ENCODE results near the gene ATF7.
"Not testable (repeated sequence)": the region's sequence is repeated elsewhere in the genome, so short reads cannot be mapped to it uniquely, and the experiment has no call there.

The ATF7 gene

GRCh38 chr12:53626702-53627169 lies 554 bp upstream of the ATF7 start:
- DNase-seq, result peak; percentile 23

GRCh38 chr12:53625373-53625945 lies 723 bp downstream of the ATF7 start:
- no peak for DNase-seq

GRCh38 chr12:53624956-53625355 lies 1.2 kb downstream of the ATF7 start:
- DNase-seq, result no peak

- no peak for DNase-seq
These were observed 1.7 kb downstream of the ATF7 start for GRCh38 chr12:53624458-53624857.

- no peak for DNase-seq
These were observed 2.4 kb downstream of the ATF7 start for GRCh38 chr12:53623548-53624385.

GRCh38 chr12:53622724-53623123 lies 3.5 kb downstream of the ATF7 start:
- DNase-seq, result no peak

GRCh38 chr12:53618275-53618674 lies 7.9 kb downstream of the ATF7 start:
- DNase-seq, result no peak

GRCh38 chr12:53617700-53618099 lies 8.5 kb downstream of the ATF7 start:
- no peak for DNase-seq

GRCh38 chr12:53616950-53617349 lies 9.2 kb downstream of the ATF7 start:
- DNase-seq, result no peak

GRCh38 chr12:53613821-53614220 lies 12.4 kb downstream of the ATF7 start:
- DNase-seq, result no peak

GRCh38 chr12:53612978-53613377 lies 13.2 kb downstream of the ATF7 start:
- DNase-seq, result no peak

- DNase-seq, result no peak
These were observed 14.9 kb downstream of the ATF7 start for GRCh38 chr12:53611304-53611703.

- not testable (repeated sequence) for DNase-seq
These were observed 19.5 kb downstream of the ATF7 start for GRCh38 chr12:53606688-53607087.

GRCh38 chr12:53604581-53604980 lies 21.6 kb downstream of the ATF7 start:
- no peak for DNase-seq

GRCh38 chr12:53603804-53604203 lies 22.4 kb downstream of the ATF7 start:
- no peak for DNase-seq

- no peak for DNase-seq
These were observed 23.0 kb downstream of the ATF7 start for GRCh38 chr12:53603196-53603595.

- DNase-seq, result no peak
These were observed 23.9 kb downstream of the ATF7 start for GRCh38 chr12:53602176-53602864.

GRCh38 chr12:53601296-53601847 lies 24.8 kb downstream of the ATF7 start:
- DNase-seq, result no peak

GRCh38 chr12:53600490-53601295 lies 25.5 kb downstream of the ATF7 start:
- no peak for DNase-seq

- DNase-seq, result no peak
These were observed 26.6 kb downstream of the ATF7 start for GRCh38 chr12:53599579-53599978.

- DNase-seq, result not testable (repeated sequence)
These were observed 27.2 kb downstream of the ATF7 start for GRCh38 chr12:53598971-53599370.

GRCh38 chr12:53596920-53597363 lies 29.2 kb downstream of the ATF7 start:
- no peak for DNase-seq
